ENCODE results near the gene ZHX3.
A peak's percentile ranks its signal among the peaks of the same experiment; 100 is the strongest.

ZHX3 gene

GRCh38 chr20:41327178-41327577 is 9.6 kb upstream of the ZHX3 start:
- no peak for TF ChIP-seq CTCF (IDR thresholded peaks at IDR 0.05; ENCODE audit: control insufficient read depth, insufficient read depth, low read depth, low read length, missing control alignments)
- no peak overlapping the region for H3K4me3 ChIP-seq (ENCODE audit: control insufficient read depth, low read depth, low read length)
- DNase-seq (ENCODE audit: low read depth) = no peak

GRCh38 chr20:41320976-41321375 is 3.4 kb upstream of the ZHX3 start:
- H3K4me3 ChIP-seq (ENCODE audit: control insufficient read depth, low read depth, low read length) = no peak overlapping the region
- DNase-seq (ENCODE audit: low read depth) = no peak
- TF ChIP-seq CTCF (IDR thresholded peaks at IDR 0.05; ENCODE audit: control insufficient read depth, insufficient read depth, low read depth, low read length, missing control alignments) = no peak

- H3K4me3 ChIP-seq (ENCODE audit: control insufficient read depth, low read depth, low read length) = no peak overlapping the region
- TF ChIP-seq CTCF (IDR thresholded peaks at IDR 0.05; ENCODE audit: control insufficient read depth, insufficient read depth, low read depth, low read length, missing control alignments) = no peak
Measured at GRCh38 chr20:41320441-41320840, 2.9 kb upstream of the ZHX3 start.

GRCh38 chr20:41318271-41318649 is 729 bp upstream of the ZHX3 start:
- H3K4me3 ChIP-seq (ENCODE audit: control insufficient read depth, low read depth, low read length) = no peak overlapping the region
- no peak for DNase-seq (ENCODE audit: low read depth)
- no peak for TF ChIP-seq CTCF (IDR thresholded peaks at IDR 0.05; ENCODE audit: control insufficient read depth, insufficient read depth, low read depth, low read length, missing control alignments)

More at GRCh38 chr20:41320441-41320840, 2.9 kb upstream of the ZHX3 start:
- no peak for DNase-seq (ENCODE audit: low read depth)

- peak overlapping the region; percentile 84 for H3K4me3 ChIP-seq (ENCODE audit: control insufficient read depth, low read depth, low read length)
- TF ChIP-seq CTCF (IDR thresholded peaks at IDR 0.05; ENCODE audit: control insufficient read depth, insufficient read depth, low read depth, low read length, missing control alignments) = no peak
- peak; percentile 45 for DNase-seq (ENCODE audit: low read depth)
Measured at GRCh38 chr20:41316602-41317545, 657 bp downstream of the ZHX3 start.

- TF ChIP-seq CTCF (IDR thresholded peaks at IDR 0.05; ENCODE audit: control insufficient read depth, insufficient read depth, low read depth, low read length, missing control alignments) = no peak
- no peak for DNase-seq (ENCODE audit: low read depth)
- peak overlapping the region; percentile 84 for H3K4me3 ChIP-seq (ENCODE audit: control insufficient read depth, low read depth, low read length)
Measured at GRCh38 chr20:41316051-41316450, 1.5 kb downstream of the ZHX3 start.

All from AG09309 (cell line).